HG02970 (cell line): ENCODE data around the gene TEX14.
A peak's percentile ranks its signal among the peaks of the same experiment; 100 is the strongest.

Experiments
- ATAC-seq: cut with Tn5 transposase; IDR thresholded peaks from one replicate; pipeline ENCODE4 v1.9.1; 2021; ENCODE audit warnings: mild to moderate bottlenecking, moderate library complexity, moderate number of reproducible peaks; ENCODE audit not compliant: unreplicated experiment, low FRiP score

Gene TEX14

GRCh38 chr17:58530655-58531054, 161.2 kb downstream of the TEX14 start:
- no peak for ATAC-seq

- no peak for ATAC-seq
Observed at GRCh38 chr17:58529275-58529674, 162.6 kb downstream of the TEX14 start.

GRCh38 chr17:58528443-58528842, 163.4 kb downstream of the TEX14 start:
- ATAC-seq = no peak

GRCh38 chr17:58527949-58528348, 163.9 kb downstream of the TEX14 start:
- ATAC-seq = no peak

GRCh38 chr17:58527306-58527705, 164.5 kb downstream of the TEX14 start:
- no peak for ATAC-seq

GRCh38 chr17:58525239-58525638, 166.6 kb downstream of the TEX14 start:
- ATAC-seq = no peak

GRCh38 chr17:58521680-58522079, 170.2 kb downstream of the TEX14 start:
- ATAC-seq = no peak

GRCh38 chr17:58520843-58521430, 170.9 kb downstream of the TEX14 start:
- ATAC-seq = no peak

- peak; percentile 76 for ATAC-seq
Observed at GRCh38 chr17:58517928-58518609, 173.8 kb downstream of the TEX14 start.

GRCh38 chr17:58517378-58517927, 174.4 kb downstream of the TEX14 start:
- no peak for ATAC-seq

GRCh38 chr17:58516644-58517377, 175.0 kb downstream of the TEX14 start:
- no peak for ATAC-seq

- no peak for ATAC-seq
Observed at GRCh38 chr17:58515286-58515685, 176.6 kb downstream of the TEX14 start.

- ATAC-seq = no peak
Observed at GRCh38 chr17:58514770-58515157, 177.1 kb downstream of the TEX14 start.

GRCh38 chr17:58513965-58514769, 177.7 kb downstream of the TEX14 start, which contains the start of gene MTMR4:
Gene MTMR4, minus strand, starts transcription at chr17:58514638. Its CDS starts 231 bp downstream, at chr17:58514407.
- ATAC-seq = no peak

GRCh38 chr17:58513267-58513964, 178.4 kb downstream of the TEX14 start:
- no peak for ATAC-seq

GRCh38 chr17:58510075-58510474, 181.8 kb downstream of the TEX14 start:
- ATAC-seq = no peak

- no peak for ATAC-seq
Observed at GRCh38 chr17:58508341-58509067, 183.3 kb downstream of the TEX14 start.

GRCh38 chr17:58507123-58507634, 184.7 kb downstream of the TEX14 start:
- no peak for ATAC-seq
